ENCODE results near the gene IRF4. TPM values are rescaled to one million over a fixed set of nuclear protein-coding genes. Genes with fewer than 3 reads are reported as not detected.

IRF4 gene
- total RNA-seq, 4 donors from 2014 or later = 0.89 to 7.4 (median 3.2) TPM

GRCh38 chr6:380234-381218 is 11.0 kb upstream of the IRF4 start:
- Histone ChIP-seq H3K27me3 (peaks cover 84% of the 10 kb centered on the region), H3K4me1 (no peaks in the 10 kb centered on the region), H3K4me3 (no peak overlapping the region), H3K36me3 (no peaks in the 10 kb centered on the region), H3K27ac (no peak overlapping the region), H3K9me3 (no peaks in the 10 kb centered on the region)
- no peak for TF ChIP-seq POLR2AphosphoS5 (IDR thresholded peaks at IDR 0.05)
- TF ChIP-seq EP300 (IDR thresholded peaks at IDR 0.05) = no peak
- no peak for TF ChIP-seq POLR2A (IDR thresholded peaks at IDR 0.05)
- no peak for TF ChIP-seq CTCF (IDR thresholded peaks at IDR 0.05)
- no peak for ATAC-seq
- 75 to 84% methylated on average over 21 to 26 of the region's 26 CpGs for WGBS, 2 donors (ENCODE audit: low coverage in 1 of 2)

- no peak overlapping the region for H3K4me3 ChIP-seq
- H3K9me3 ChIP-seq = no peaks in the 10 kb centered on the region
- H3K36me3 ChIP-seq = no peaks in the 10 kb centered on the region
- no peaks in the 10 kb centered on the region for H3K4me1 ChIP-seq
- H3K27me3 ChIP-seq = peaks cover 87% of the 10 kb centered on the region
- no peak overlapping the region for H3K27ac ChIP-seq
- 88 to 90% methylated on average over 17 of the region's 17 CpGs for WGBS, 2 donors (ENCODE audit: low coverage in 1 of 2)
- ATAC-seq = no peak
- TF ChIP-seq EP300 (IDR thresholded peaks at IDR 0.05) (no peak), POLR2A (IDR thresholded peaks at IDR 0.05) (no peak), CTCF (IDR thresholded peaks at IDR 0.05) (no peak), POLR2AphosphoS5 (IDR thresholded peaks at IDR 0.05) (no peak)
Measured at GRCh38 chr6:381742-382461, 9.7 kb upstream of the IRF4 start.

GRCh38 chr6:382883-383810 is 8.4 kb upstream of the IRF4 start:
- H3K27me3 ChIP-seq = peaks cover 87% of the 10 kb centered on the region
- ATAC-seq = no peak
- 55 to 65% methylated on average over 5 to 11 of the region's 22 CpGs for whole genome bisulfite sequencing, 2 donors (ENCODE audit: low coverage in 1 of 2)

GRCh38 chr6:383856-384255 is 7.7 kb upstream of the IRF4 start:
- no peak for TF ChIP-seq CTCF (IDR thresholded peaks at IDR 0.05)
- no peak overlapping the region for H3K27ac ChIP-seq
- no peaks in the 10 kb centered on the region for H3K9me3 ChIP-seq
- WGBS, 2 donors (ENCODE audit: low coverage in 1 of 2) = 70% methylated on average over 1 of the region's 3 CpGs; no CpG with 5 or more reads in 1 of the 2 donors
- H3K36me3 ChIP-seq = no peaks in the 10 kb centered on the region
- peaks cover 87% of the 10 kb centered on the region for H3K27me3 ChIP-seq
- no peak for ATAC-seq
- no peak overlapping the region for H3K4me3 ChIP-seq
- H3K4me1 ChIP-seq = no peaks in the 10 kb centered on the region

More at GRCh38 chr6:382883-383810, 8.4 kb upstream of the IRF4 start:
- no peak for TF ChIP-seq EP300 (IDR thresholded peaks at IDR 0.05)
- TF ChIP-seq POLR2AphosphoS5 (IDR thresholded peaks at IDR 0.05) = no peak
- no peak for TF ChIP-seq CTCF (IDR thresholded peaks at IDR 0.05)
- no peak for TF ChIP-seq POLR2A (IDR thresholded peaks at IDR 0.05)
- H3K27ac ChIP-seq = no peak overlapping the region
- H3K9me3 ChIP-seq = no peaks in the 10 kb centered on the region
- no peaks in the 10 kb centered on the region for H3K4me1 ChIP-seq
- H3K36me3 ChIP-seq = no peaks in the 10 kb centered on the region
- H3K4me3 ChIP-seq = no peak overlapping the region
